NCI-H345 treated with DMSO at 0.1 percent for 48 hours (cell line): ENCODE results near the gene FXYD1.
A peak's percentile ranks its signal among the peaks of the same experiment; 100 is the strongest.

Experiments used
- DNase-seq: peaks from one replicate; lab custom pipeline; 2025; ENCODE audit not compliant: unreplicated experiment; lab: John Stamatoyannopoulos, UW

FXYD1 gene

GRCh38 chr19:35160629-35161433 is 22.2 kb downstream of the FXYD1 start:
- no peak for DNase-seq

- DNase-seq = no peak
These were observed 22.8 kb downstream of the FXYD1 start for GRCh38 chr19:35161434-35161743.

DNA sequence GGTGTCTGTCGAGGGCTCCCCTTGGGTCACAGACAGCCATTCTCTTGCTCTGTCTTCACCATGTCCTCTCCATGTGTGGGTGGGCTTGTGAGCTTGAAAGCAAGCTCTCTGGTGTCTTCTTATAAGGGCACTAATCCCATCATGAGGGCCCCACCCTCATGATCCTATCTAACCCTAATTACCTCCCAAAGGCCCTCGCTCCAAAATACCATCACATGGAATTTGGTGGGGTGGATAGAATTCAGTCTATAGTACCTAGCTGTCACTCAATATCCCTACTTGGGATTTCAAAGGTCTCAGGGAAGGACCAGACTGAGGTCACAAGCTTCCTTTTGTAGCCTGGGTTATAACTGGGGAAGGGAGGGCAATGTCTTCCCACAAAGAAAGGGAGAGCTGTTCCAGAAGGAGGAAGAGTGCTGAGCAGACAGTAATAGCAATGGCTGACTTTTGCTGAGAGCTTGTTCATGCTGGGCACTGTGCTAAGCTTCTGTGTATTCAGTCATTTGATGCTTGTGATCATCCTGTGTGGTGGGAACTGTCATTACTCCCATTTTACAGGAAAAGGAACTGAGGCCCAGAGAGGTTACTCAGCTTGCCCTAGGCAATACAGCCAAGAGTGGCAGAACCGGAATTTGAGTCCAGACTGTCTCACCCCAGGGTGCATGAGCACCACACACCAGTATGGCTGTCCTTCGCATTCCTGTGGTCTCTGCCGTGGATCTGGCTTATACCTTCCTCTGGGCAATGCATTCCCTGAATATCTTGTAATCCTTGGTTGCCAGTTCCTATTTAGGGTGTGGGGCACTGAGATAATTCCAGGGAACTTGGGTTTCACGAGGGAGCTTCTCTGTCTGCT is 24.1 kb downstream of the FXYD1 start:
- no peak for DNase-seq

- no peak for DNase-seq
These were observed 25.8 kb downstream of the FXYD1 start for GRCh38 chr19:35164418-35164817.

DNA sequence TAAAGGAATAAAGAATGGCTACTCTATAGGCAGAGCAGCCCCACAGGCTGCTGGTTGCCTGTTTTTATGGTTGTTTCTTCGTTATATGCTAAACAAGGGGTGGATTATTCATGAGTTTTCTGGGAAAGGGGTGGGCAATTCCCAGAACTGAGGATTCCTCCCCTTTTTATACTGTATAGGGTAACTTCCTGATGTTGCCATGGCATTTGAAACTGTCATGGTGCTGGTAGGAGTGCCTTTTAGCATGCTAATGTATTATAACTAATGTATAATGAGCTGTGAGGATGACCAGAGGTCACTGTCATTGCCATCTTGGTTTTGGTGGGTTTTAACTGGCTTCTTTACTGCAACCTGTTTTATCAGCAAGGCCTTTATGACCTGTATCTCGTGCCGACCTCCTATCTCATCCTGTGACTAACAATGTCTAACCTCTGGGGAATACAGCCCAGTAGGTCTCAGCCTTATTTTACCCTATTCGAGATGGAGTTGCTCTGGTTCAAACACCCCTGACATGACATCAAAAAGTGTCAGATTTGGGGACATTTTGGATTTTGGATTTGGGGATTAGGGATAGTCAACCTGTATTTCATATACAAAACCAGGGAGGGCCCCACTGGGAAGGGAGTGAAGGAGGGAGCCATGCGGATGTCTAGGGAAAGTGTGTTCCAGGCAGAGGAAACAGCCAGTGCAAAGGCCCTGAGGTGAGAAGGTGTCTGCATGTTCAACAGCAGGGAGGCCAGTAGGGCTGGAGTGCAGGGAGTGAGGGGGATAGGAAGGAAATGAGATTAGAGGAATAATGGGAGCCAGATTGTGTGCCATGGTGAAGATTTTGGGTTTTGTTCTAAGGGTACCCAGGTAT is 26.8 kb downstream of the FXYD1 start:
- no peak for DNase-seq

DNA sequence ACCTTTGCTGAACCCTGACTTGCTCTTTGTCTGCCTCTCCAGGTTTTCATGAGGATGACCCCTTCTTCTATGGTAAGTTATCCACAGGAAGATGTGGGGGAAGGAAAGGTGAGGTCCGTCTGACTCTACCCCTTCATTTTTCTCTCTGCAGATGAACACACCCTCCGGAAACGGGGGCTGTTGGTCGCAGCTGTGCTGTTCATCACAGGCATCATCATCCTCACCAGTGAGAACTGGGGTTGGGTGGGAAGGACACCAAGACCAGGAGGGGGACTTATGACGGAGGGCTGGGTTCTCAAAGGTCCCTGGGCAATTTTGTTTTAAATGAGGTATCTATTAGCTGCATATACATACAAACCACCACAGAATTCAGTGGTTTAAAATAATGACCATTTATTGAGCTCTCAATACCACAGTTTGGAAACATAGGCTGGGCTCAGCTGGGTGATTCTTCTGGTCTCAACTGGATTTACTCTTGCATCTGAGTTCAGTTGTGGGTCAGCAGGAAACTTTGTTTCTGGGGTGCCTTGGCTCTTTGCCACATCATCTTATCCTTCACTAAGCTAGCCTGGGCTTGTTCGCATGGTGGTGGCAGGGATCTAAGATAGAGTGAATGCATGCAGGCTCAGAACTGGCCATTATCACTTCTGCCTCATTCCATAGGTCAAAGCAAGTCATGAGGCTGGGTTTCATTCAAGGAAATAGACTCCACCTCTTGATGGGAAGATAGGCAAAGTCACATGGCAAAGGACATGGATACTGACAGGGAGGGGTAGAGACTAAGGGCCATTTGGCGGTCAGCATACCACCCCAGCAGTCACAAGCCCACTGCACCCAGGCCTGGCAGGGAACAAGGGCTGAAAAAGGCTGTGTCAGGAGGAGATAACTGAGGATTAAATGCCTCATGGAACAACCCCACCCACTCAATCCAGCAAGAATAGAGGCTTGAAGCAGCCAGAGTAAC is 27.8 kb downstream of the FXYD1 start:
- DNase-seq = no peak

DNA sequence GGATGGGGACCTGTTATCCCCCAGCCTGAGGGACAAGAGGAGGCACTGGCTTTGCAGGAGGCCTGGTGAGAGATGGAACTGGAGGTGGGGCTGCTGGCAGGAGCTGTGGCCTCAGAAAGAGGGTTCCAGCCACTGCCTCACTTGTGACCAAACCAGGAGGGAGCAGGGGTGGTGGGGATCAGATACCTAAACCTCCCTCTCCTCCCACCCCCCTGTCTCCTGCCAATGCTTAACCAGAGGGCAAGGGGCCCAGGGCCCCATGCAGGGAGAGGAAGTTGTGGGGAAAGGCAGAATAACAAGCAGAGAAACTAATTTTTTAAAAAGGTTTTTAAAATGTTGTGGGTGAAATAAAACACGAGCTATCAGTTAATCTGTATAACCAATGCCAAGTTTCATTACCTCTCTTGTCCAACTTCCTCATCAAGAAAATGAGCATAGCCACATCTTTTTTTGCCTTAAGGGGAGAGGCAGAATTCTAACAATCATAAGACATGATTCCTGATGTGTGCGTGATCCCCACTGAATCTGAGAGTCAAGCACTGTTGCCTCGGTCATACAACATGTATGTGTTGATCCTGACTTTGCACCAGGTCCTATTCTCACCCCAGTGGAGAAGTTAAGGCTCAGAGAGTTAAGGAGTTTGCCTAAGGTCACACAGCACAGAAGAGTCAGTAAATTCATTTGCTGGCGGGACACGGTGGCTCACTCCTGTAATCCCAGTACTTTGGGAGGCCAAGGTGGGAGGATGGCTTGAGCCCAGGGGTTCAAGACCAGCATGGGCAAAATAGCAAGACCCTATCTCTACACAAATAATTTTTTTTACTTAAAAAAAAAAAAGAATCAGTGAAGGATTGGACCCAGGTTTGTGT is 28.9 kb downstream of the FXYD1 start:
- no peak for DNase-seq

DNA sequence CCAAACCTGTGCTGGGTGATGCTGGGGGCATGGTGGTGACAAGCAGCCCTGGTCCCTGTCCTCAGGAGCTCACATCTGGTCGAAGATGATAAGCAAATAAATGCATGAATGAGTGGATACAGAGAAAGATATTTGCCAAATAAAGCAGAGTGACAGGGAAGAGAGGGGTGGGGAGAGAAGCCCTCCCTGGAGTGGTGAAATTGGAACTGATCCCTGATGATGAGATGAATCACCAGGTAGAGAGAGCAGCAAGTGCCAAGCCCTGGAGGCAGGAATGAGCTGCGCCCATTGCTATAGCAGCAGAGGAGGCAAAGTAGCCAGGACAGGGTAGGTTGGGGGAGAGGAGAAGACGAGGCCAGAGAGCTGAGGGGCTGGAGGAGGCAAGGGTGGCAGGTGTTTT is 29.6 kb downstream of the FXYD1 start:
- peak; percentile 63 for DNase-seq

GRCh38 chr19:35169221-35169995 is 30.8 kb downstream of the FXYD1 start:
- DNase-seq = no peak

GRCh38 chr19:35170359-35171061 is 31.9 kb downstream of the FXYD1 start:
- no peak for DNase-seq

DNA sequence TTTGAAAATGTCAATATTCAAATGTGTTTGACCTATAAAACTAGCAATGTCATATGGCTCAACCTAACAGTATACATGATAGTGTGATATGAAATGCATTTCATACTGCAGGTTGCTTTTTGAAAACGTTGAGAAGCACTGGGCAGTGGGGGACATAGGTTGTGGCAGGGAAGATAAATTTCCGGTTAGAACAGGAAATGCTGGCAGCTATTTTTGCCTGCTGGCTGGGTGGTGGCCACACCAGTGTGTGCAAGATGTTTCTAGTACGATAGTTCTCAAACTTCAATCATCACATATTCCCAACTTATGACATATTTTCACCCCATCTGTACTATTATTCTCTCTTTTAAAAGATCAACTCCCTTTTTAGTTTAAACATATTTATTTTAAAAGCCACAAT is 33.1 kb downstream of the FXYD1 start:
- DNase-seq = no peak

DNA sequence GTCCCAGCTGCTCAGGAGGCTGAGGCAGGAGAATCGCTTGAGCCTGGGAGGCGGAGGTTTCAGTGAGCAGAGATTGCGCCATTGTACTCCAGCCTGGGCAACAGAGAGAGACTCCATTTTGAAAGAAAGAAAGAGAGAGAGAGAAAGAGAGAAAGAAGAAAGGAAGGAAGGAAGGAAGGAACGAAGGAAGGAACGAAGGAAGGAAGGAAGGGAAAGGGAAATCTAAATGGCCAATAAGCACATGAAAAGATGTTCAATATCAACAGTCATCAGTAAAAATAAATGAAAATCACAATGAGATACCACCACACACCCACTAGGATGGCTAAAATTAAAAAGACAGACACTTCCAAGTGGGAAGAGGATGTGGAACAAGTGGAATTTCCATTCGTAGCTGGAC is 35.6 kb downstream of the FXYD1 start:
- DNase-seq = no peak

DNA sequence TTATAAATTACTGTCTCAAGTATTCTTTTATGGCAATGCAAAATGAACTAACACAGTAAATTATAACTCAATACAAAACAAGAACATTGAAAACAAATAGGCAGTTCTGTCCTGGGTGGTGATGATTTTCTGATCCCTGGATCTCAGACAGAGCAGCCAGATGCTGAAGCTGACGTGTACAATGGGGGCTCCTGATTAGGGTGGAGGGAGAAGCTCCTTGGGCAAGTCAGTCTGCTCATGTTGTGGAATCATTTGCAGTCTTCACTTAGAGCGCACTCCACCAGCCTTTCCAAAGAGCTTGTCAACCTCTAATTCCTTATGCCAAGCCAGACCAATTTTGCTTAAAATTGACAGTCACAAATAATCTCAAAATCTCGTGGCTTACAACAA is 37.6 kb downstream of the FXYD1 start:
- no peak for DNase-seq

DNA sequence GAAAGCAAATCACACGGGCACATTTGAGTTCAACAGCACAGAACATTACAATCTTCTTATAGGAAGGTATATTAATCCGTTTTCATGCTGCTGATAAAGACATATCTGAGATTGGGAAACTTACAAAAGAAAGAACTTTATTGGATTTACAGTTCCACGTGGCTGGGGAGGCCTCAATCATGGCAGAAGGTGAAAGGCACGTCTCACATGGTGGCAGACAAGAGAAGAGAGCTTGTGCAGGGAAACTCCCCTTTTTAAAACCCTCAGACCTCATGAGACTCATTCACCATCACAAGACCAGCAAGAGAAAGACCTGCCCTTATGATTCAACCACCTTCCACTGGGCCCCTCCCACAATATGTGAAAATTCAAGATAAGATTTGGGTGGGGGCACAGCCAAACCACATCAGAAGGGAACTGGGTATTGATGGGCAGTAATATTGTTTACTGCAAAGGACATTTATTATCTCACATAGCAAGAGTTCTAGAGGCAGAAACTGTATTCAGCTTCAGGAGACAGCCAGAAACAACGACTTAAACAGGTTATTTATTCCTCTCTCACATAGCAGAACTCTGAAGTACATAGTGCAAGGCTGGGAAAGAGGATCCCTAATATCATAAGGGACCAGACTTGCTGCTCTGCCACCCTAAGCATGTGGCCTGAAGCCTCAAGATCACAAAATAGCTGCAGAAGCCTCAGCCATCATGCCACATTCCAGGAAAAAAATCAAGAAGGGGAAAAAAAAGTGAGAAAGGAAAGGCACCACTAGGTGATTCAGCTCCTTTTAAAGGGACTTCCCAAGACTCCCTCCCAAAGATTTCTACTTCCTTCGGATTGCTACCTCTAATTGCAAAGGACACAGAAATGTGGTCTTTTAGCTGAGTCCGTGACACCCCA is 39.0 kb downstream of the FXYD1 start:
- DNase-seq = no peak

DNA sequence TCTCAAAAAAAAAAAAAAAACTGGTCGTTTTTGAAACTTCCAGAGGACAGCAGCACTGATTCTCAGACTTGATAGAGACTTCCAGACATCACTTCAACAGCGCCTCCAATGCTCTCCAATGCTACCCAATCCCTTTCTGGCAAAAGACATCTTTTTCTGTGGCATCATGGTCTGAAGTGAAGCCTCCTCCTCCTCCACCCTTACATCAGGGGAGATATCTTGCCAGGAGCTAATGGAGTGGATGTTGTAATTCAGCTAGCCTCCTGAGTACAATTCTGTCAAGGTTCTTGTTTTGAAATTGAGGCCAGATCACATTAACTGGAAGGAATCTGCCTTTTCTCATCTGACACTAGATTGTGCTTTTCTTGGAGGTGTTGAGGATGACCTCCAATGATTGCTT is 40.1 kb downstream of the FXYD1 start:
- no peak for DNase-seq

- no peak for DNase-seq
These were observed 41.2 kb downstream of the FXYD1 start for GRCh38 chr19:35179830-35180229.

- no peak for DNase-seq
These were observed 42.8 kb downstream of the FXYD1 start for GRCh38 chr19:35181387-35181786.
